NCI-H146 (cell line): ENCODE results near the gene ANK3.

ENCODE experiments used
- DNase-seq: peaks from one replicate; lab custom pipeline; 2025; lab: John Stamatoyannopoulos, UW

The ANK3 gene

DNA sequence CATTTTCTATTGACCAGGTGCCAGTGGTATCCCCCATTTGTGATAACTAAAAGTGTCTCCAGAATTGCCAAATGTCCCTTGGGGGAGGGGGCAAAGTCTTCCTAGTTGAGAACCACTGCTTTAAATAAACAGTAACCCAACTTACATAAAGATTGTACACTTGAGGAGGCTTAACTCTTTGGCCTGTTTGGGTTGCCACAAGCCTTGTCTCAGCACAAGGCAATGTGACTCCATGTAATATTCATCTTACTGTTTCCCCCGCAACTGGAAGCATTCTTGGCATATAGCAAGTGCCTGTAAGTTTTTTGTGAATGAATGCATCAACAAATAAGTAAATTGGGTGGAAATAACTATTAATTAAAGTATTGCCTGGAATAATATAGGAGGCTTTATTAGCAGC is 108.3 kb downstream of the ANK3 start:
- DNase-seq, result no peak

DNA sequence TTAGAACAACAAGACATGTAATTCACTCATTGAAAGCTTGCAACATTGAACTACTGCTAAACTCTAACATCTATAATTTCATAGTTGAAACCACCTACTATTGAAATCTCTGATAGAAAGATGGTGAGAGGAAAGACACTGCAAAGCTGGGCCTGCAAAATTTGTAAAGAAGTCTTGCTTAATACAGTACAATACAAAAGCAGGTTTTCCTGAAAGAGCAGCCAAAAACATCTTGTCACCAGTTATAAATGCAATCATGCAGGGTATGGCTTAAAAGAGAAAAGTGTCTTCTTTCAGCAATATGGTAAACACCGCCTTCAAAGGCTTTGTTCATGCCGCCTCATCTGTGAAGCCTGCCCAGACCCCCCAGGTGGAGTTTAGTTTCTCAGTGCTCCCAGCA is 109.2 kb downstream of the ANK3 start:
- DNase-seq, result peak; percentile 43

DNA sequence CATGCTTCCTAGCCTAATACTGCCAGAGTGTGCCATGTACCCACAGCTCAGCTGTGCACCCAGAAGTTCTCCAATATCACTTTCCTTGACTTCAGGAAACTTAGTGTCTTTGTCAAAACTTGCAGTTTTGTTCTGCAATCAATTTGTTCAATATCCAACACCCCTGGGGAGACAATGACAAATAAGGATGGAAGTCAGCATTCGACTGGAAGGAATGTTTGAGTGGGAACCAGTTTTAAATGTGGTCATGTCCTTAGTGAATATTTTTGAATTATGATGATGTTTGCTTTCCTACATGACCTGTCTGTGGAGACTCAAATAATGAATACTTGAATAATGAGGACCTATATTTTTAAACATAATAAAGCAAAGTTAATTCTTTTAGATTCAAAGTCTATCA is 112.0 kb downstream of the ANK3 start:
- no peak for DNase-seq

DNA sequence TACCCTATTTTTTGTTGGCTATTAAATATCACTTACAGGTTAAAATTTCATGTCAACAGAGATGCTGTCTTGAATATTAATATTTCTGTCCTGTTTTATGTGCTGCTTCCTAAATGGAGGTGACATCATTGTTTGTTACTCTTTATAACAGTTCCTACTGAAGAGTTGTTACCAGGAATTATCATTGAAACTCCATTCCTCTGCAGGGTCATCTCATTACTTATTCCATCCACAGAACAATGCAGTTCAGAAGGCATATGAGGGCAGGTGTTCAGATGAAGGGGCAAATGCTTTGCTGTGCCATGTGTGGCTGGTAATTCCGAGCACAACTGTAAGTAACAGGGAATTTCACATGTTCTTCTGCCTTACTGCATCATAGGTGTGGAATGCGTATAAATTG is 113.4 kb downstream of the ANK3 start:
- DNase-seq, result no peak

DNA sequence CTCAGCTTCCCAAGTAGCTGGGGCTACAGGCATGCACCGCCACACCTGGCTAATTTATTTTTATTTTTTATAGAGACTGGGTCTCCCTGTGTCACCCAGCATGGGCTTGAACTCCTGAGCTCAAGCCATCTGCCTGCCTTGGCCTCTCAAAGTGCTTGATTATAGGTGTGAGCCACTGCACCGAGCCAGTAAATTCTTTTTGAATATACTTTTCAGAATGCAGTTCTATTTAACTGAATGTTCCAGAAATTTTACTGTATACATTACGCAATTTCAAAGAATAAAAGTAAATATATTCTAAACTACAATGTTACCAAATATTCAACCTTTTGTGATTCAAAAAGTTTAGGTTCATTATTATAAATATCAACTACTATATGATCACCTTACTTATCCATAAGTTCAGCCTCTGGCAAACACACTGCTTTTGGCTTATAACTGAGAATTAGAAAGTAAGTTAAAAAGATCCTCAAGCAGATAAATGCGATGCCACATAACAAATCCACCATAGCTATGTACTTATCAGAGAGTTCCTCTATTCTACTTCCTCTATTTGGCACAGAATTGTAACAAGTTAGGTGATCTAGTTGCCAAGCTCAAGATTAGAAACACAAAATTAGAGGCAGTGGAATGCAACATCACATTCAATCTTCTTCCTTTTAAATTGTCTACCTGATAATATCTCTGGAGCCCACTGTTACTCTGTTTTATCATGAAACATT is 118.2 kb downstream of the ANK3 start:
- DNase-seq, result no peak

DNA sequence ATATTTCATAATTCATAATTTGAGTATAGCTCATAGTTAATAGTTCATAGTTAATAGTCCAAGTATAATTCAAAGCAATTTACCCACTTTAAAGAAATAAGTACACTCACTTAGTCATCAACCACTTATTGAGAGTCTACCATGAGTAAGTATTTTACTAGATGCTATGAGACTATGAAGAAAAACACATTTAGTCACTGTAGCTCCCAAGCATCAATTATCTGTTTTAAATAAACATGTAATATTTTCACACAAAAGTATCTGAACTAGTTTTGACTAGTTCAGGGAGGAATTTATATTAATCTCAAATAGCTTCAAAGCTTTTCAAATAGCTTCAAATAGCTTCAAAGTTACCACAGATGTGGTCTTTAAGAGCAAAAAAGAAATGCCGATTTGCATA is 119.2 kb downstream of the ANK3 start:
- no peak for DNase-seq

DNA sequence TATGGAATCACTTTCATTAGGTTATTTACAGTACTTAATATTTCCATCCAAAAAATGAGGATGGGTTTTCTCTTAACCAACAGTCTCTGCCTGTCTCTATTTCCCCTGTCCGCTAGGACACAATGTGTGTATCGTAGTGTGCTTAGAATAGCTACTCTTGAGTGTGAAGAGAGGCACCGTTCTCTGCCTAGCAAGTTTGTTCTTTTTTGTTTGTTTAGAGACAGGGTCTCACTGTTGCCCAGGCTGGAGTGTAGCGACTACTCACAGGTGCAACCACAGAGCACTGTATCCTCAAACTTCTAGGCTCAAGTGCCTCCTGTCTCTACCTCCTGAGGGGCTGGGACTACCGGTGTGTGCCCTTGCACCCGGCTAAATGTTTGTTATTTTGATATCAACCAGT is 121.9 kb downstream of the ANK3 start:
- no peak for DNase-seq

DNA sequence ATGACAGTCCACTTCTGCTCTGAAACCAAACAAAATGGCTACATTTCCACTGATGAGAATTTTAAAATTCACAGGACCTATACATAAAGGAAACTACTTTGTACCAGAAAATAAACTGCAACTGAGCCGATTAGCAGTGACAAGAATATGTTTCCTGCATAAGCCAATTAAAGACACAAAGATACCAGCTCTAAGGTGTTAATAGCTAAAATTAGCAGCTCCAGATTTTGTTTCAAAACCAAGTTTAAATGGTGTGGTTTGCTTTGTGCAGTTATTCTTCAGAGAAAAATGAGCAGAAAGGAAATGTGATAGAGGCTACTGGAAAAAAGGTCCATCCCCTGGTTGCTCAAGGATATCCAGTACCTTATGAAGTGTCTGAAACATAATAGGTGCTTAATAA is 123.2 kb downstream of the ANK3 start:
- no peak for DNase-seq

DNA sequence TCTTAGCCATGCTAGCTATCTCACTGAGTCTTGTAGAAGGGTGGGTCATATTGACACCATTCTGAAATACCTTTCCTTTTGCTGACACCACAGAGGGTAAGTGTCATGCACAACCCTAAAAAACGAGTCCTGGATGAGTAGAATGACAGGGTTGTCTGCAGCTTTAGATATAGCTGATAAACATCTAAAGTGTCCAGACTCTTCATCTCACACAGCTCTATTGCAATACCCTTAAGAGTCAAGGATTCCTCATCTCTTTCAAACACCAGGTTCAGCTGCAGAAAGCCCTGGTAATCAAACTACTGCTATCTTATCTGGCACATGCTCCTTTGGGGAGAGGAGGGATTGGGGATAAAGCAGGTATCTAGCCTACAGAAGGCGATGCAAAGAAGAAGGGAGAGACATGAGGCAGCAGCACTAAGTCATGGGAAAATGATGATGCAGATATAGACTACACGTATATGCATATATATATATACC is 127.0 kb downstream of the ANK3 start:
- no peak for DNase-seq

DNA sequence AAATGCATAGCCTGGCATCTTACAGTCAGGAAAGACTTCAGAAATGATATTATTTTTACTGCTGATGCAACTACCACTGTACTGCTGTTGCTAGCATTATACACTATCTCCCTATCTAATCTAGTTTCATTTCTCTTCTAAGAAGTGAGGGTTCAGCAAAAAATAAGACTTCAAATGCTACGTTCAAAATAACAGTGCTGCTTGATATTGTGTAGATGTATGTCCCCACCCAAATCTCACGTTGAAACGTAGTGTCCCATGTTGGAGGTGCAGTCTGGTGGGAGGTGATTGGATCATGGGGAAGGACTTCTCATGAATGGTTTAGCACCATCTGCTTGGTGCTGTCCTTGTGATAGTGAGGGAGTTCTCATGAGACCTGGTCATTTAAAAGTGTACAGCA is 129.4 kb downstream of the ANK3 start:
- no peak for DNase-seq

DNA sequence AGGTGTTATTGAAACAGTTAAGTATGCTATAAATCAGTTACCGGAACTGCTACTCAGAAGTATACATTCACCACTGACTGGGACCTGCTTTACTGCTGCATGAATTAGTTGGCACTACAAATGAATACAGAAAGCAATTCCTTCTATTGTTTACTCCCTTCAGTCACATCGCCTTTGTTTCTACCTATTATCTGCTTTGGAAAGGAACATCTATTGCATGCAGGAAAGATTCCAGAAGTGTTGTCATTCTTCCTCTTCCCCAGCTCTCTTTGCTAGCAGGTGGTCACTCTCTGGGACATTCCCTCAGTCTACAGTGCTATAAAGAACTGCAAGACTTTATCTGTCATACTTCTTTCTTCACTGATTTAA is 131.3 kb downstream of the ANK3 start:
- peak; percentile 7 for DNase-seq

DNA sequence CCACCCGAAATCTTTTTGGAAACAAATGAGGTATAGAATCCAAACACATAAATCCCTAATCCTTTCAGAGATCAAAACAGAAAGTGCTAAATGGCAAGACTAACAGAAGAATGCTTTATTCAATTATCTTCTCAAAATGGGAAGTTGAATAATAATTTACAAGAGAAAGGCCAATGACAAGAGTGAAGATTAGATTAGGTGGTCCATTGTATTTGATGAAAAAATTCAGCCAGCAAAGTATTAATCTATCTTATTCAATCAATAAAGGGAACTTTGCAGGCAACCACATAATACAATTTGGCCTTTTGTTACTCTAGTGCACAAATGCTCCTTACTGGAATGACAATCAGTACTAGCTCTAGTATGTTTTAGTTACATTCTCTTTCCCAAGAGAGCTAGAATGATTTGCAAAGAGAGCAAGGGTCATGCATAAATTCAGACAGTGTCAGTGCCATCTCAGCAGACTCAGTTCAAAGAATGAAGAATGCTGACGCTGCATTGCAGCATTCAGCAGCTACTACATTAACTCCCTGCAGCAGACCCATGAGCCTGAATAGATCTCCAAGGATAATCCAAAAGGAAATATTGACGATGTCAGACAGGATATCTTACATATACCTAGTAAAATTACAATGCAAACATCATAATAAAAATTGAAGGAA is 131.8 kb downstream of the ANK3 start:
- DNase-seq, result no peak

DNA sequence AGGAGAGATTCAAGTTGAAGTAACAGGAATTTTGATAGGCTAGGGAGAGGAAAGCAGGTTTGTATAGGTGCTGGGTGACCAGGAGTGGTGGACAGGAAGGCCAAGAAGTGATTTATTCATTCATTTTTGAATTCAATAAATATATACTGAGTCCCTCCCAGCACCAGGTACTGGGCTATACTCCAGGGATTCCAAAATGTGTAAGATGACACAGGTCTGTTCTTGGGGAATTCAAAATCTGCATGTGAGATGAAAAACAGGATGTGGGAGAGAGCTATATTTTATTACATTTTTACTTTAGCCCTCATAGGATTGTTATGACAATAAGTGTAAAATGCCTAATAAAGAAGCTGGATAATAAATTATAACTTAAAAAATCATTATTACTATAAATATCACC is 134.9 kb downstream of the ANK3 start:
- no peak for DNase-seq

DNA sequence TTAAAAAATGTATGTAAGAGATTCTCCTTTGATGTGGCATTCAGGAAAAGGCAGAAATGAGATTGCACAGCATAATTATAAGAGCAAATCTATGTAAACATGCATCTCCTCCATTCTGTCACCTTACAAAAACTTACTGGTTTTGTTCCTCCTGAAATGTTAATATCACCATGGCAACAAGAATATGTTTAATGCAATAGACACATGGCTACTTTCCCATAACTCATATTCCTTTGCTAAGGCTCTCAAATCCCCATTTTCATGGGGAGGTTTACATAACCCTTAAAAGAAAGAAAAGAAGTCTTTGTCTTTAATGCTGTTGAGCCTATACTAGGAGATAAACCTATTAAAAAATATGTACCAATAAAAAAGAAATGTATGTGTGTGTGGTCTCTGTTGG is 136.2 kb downstream of the ANK3 start:
- DNase-seq, result no peak

DNA sequence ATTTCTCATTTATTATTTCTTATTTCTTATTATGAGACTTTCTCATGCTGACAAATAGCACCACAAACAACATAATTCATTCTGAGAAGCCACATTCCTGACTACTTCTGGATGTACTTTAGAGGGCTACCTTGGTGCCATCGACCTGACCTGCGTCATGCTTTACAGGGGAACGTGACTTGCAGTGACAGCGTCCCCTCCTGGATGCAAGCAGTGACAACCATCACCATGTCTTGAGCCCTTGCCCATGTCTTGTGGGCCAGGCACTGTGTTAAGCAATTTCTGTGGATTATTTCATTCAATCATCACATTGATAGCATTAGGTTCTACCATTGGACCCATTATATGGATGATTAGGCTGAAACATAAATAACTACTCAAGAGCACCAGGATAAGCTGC is 137.0 kb downstream of the ANK3 start:
- no peak for DNase-seq

DNA sequence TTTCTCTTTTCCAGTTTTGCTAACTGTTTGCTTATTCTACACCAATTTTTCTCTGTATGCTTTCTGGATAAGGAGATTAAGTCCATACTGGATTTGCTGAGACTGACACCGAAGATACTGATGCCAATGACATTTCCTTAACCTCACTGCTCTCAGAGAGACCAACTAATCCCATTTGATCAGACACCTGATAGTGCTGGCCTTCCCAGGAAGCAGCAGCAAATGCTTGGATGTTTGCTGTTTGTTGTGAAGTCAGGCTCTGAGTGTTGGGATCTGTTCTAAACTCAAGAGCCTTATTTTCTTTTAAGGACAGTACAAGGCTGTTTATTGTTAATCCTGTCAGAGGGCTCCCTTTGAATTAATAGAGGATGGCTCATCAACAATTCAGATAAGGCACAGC is 143.3 kb downstream of the ANK3 start:
- DNase-seq, result no peak

DNA sequence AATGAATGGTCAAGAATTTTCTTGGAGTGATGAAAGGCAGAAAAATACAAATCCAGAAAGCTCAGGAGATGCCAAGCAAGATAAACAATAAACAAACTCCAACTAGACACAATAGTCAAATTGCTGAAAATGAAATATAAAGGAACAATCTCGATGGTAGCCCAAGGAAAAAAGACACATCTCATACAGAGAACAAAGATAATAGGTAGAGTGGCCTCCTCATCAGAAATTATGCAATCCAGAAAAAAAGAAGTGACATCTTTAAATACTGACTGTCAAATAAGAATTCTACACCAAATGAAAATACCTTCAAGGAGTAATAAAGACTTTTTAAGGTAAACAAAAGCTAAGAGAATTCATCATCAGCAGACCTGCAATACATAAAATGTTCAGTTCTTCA is 150.4 kb downstream of the ANK3 start:
- DNase-seq, result no peak

DNA sequence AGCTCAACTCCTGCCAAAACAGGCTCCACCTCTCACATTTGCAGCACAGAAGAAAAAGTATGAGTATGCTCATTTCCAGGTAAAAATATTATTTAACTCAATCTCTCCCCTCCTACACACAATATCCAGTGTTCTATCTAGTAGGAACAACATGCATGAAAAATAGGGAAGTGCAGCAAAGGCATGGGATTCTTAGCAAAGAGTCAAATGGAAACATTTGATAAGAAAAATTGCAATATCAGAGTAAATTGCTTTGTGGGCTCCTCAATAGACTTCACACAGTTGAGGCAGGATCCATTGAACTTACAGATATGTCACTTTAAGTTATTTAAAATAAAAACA is 150.9 kb downstream of the ANK3 start:
- no peak for DNase-seq

DNA sequence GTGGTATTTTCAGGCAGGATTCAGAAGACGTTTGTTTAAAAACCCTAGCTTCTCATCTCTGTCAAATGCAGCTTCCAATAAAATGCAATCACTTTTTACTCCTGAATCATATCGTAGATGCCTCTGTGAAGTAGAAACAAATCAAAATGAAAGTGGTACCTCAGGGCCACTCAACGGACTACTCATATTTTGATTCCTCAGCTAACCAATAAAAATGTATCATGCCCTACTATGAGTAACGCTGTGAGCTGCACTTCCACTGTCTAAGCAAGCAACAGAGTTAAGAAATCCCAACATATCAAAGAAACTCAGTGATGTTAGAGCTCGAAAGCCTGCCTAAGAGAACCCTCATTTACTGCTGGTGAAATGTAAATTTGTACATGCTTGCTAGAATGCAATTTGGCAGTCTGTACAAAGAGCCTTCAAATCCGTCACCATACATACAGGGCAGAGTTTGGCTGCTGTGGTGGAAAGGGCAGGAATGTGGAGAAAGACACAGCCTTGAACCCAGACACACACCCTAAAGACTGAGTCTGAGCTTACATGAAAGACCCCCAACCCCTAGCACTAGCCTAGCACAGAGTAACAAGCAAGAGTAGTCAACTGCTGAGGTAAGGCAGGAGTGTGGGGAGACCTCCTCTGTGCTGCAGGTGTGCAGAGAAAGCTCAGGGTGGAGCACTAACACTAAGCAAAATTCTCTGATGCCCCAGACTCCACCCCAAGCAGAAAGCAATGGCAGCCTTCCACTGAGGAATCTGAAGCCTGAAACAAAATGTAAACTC is 151.5 kb downstream of the ANK3 start:
- DNase-seq, result peak; percentile 30

DNA sequence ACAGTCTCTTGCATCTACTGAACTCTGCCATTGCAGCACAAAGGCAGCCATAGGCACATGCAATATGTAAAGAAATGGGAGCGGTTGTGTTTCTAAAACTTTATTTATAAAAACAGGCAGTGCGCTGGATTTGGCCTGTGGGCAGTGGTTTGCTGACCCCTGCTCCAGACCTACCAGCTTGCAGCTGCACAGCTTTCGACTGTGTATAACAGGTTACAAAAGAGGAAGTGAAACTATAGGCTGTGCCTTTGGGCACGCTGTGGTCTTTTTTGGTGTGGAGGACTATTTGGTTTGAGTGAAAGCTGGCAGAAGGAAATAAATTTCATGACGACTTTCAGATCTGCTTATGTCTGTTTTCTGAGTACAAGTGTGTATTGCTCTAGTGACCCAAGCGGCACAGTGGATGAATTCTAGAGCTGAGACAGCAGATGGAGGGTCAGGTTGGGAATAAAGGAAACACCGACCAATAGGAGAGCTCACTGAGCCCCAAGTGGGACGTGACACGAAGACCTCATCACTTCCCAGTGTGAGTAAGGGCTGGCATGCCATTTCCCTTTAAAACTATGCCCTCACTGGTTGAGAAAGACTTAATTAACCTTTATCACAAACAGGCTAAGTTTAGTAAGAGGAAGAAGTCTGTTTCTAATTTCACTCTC is 152.7 kb downstream of the ANK3 start:
- DNase-seq, result no peak

DNA sequence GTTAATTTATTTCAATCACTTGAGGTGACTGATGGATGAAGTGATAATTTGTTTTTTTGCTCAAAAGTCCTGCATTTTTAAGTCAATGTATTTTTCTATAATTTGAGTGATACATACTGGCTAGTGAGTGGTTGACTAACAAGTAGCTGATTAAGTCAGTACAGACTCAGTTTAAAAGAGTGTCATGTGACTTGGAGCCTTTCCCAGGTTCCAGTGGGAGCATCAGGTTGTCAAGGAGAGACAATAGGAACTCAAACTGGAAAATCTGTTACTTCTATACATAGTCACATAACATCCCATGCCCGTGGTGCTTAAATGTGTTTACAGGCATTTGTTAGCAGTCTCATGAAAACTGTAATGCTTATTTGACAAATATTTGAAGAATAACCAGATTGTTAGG is 154.7 kb downstream of the ANK3 start:
- DNase-seq, result no peak

DNA sequence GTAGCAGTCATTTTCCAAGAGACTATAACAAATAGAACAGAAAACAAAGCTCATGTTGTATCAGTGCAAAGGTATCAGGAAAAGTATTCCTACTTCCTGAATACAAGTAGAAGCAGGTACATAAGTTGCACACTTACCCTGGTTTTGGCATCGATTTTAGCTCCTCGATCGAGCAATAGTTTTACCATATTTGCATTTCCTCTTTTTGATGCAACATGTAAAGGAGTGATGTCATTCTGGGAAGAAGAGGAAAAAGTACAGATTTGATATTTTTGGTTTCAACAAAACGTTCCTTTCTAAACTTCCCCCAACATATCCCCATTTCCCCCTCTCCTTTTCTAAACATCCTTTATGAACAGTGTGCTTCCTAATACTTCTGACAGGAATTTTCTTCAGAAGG is 155.1 kb downstream of the ANK3 start:
- DNase-seq, result no peak

DNA sequence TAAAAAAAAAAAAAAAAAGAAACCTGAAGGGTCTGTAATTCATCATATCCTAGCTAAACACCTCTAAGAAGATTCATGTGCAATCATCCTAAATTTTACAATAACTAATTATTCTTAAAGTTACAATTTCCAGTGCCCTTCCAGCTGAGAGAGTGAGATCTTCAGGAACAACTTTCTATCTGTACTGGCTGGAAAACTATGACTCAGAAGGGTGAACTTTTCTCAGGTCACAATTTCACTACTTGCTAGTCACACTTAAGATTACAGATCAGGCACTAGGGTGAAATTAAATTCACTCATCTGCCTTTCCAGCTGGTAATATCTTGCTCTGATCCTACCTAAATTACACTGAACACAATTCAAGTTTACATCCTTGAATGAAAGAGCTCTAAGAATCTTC is 158.8 kb downstream of the ANK3 start:
- DNase-seq, result no peak
